Activated naive CD8-positive, alpha-beta T cell treated with anti-CD3 and anti-CD28 coated beads, Interleukin-2, amount 10 ng/mL, durations not matched to agents 7 days and 5 days (primary cell): ENCODE measurements around the gene CNTN2. TPM values are rescaled to one million over a fixed set of nuclear protein-coding genes. Genes with fewer than 3 reads are reported as not detected.

Experiments
- ATAC-seq: fragments of 150-1000 bp; cut with Tn5 transposase; one replicate; pipeline ENCODE4 v1.10.0; 2021; ENCODE audit warnings: low read depth, moderate library complexity
- POLR2A ChIA-PET: fragments of 350-600 bp; sonication (Branson Sonifier 250); formaldehyde crosslinking; loops from one replicate; lab custom pipeline; 2021; ENCODE audit warnings: antibody characterized with exemption; lab: Charles Lee
- DNase-seq: peaks from one replicate; pipeline ENCODE4 v3.0.0; 2021
- H3K27ac Mint-ChIP-seq: one replicate; pipeline ENCODE4 v1.8.0; 2022; ENCODE audit warnings: mild to moderate bottlenecking, mixed read lengths
- H3K27me3 Mint-ChIP-seq: one replicate; pipeline ENCODE4 v1.8.0; 2022; ENCODE audit warnings: mild to moderate bottlenecking, moderate library complexity, mixed read lengths
- H3K36me3 Mint-ChIP-seq: one replicate; pipeline ENCODE4 v1.8.0; 2021; ENCODE audit warnings: mild to moderate bottlenecking, mixed read lengths
- H3K4me1 Mint-ChIP-seq: one replicate; pipeline ENCODE4 v1.8.0; 2021; ENCODE audit warnings: mixed read lengths
- H3K4me3 Mint-ChIP-seq: one replicate; pipeline ENCODE4 v1.8.0; 2022; ENCODE audit warnings: mild to moderate bottlenecking, moderate library complexity, mixed read lengths
- H3K9me3 Mint-ChIP-seq: one replicate; pipeline ENCODE4 v1.8.0; 2021; ENCODE audit warnings: mixed read lengths
- total RNA-seq, 2 experiments: library from RNA; stranded (reverse); gene quantifications; one replicate each; pipeline ENCODE4 v1.2.3, GENCODE V29; 2021

The CNTN2 gene
- total RNA-seq, 2 experiments from 2014 or later, result not detected

DNA sequence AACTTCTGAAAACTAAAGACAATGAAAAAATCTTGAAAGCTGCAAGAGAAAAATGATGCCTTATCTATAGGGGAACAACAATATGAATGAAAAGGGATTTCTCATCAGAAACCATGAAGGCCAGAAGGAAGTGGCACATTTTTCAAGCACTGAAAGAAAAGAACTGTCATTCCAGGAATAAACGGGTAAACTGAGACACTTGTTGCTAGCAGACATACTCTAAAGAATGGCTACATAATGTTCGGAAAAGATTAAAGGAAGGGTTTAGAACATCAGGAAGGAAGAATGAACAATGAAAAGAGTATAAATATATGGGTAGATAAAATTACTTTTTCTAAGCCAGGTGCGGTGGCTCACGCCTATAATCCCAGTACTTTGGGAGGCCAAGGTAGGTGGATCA, 64.3 kb downstream of the CNTN2 start:
- DNase-seq (no peak), ATAC-seq (no peak)
- POLR2A ChIA-PET, result no interaction called here
- Mint-ChIP-seq H3K36me3 (peaks cover 37% of the 10 kb centered on the region), H3K4me1 (peaks cover 3% of the 10 kb centered on the region), H3K27me3 (no peaks in the 10 kb centered on the region), H3K4me3 (no peak overlapping the region), H3K27ac (no peak overlapping the region), H3K9me3 (no peaks in the 10 kb centered on the region)

DNA sequence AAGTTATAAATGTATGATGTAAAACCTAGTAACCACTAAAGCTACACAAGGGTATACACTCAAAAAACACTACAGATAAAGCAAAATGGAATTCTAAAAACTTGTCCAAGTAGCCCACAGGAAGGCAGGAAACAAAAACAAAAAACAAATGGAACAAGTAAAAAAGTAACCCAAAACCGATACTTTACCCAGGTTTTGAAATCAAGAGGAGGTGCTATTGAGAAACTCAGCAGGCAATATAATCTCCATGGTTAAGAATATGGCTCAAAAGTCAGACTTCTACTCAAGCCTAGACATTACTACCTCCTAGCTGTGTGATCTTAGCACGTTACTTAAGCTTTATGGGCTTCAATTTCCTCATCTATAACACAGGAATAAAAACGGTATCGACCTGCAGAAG, 65.5 kb downstream of the CNTN2 start:
- POLR2A ChIA-PET, result interaction anchor here (0.6 to 1.5 kb wide), 2 partner anchors 11 to 1488 kb away, joined by 3 to 4 read pairs; no protein-coding TSS in a partner anchor
- peaks cover 3% of the 10 kb centered on the region for H3K4me1 Mint-ChIP-seq
- H3K9me3 Mint-ChIP-seq, result no peaks in the 10 kb centered on the region
- H3K36me3 Mint-ChIP-seq, result peaks cover 38% of the 10 kb centered on the region
- ATAC-seq (no peak), DNase-seq (no peak)
- H3K27ac Mint-ChIP-seq, result no peak overlapping the region
- no peaks in the 10 kb centered on the region for H3K27me3 Mint-ChIP-seq
- no peak overlapping the region for H3K4me3 Mint-ChIP-seq

DNA sequence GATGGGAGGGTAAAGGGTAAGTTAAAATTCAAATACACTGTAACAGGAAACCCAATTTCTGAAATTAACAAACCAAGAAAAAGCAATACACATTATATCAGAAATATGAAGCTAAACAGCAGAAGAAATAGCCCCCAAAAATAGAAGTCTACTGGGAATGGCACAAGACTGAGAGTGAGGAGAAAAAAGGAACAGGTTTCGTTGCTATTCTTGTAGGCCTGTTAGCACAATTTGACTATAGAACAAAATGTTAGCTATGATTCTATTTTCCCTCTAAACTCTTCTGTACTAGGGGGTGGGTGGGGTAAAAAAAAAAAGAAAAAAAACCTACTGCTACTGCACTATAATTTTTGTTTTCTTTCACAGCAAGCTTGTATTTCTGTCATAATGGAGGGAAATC, 66.3 kb downstream of the CNTN2 start:
- POLR2A ChIA-PET, result interaction anchor here (1.5 kb wide), 1 partner anchor 11 kb away, joined by 3 read pairs; no protein-coding TSS in a partner anchor
- Mint-ChIP-seq H3K4me3 (no peak overlapping the region), H3K4me1 (peaks cover 3% of the 10 kb centered on the region), H3K27me3 (no peaks in the 10 kb centered on the region), H3K36me3 (peaks cover 35% of the 10 kb centered on the region), H3K9me3 (no peaks in the 10 kb centered on the region), H3K27ac (no peak overlapping the region)
- no peak for ATAC-seq
- no peak for DNase-seq

- DNase-seq (no peak), ATAC-seq (no peak)
- Mint-ChIP-seq H3K4me1 (peaks cover 3% of the 10 kb centered on the region), H3K27ac (no peak overlapping the region), H3K36me3 (peaks cover 33% of the 10 kb centered on the region), H3K9me3 (no peaks in the 10 kb centered on the region), H3K4me3 (no peak overlapping the region), H3K27me3 (no peaks in the 10 kb centered on the region)
- POLR2A ChIA-PET, result interaction anchor here (1.5 kb wide), 1 partner anchor 10 kb away, joined by 3 read pairs; no protein-coding TSS in a partner anchor
Measured at GRCh38 chr1:205109711-205110110, 66.7 kb downstream of the CNTN2 start.

GRCh38 chr1:205111354-205111753, 68.3 kb downstream of the CNTN2 start:
- H3K9me3 Mint-ChIP-seq, result no peaks in the 10 kb centered on the region
- no peaks in the 10 kb centered on the region for H3K27me3 Mint-ChIP-seq
- DNase-seq (no peak), ATAC-seq (no peak)
- H3K27ac Mint-ChIP-seq, result no peak overlapping the region
- H3K4me3 Mint-ChIP-seq, result no peak overlapping the region
- peaks cover 25% of the 10 kb centered on the region for H3K36me3 Mint-ChIP-seq
- POLR2A ChIA-PET, result no interaction called here
- peaks cover 3% of the 10 kb centered on the region for H3K4me1 Mint-ChIP-seq

DNA sequence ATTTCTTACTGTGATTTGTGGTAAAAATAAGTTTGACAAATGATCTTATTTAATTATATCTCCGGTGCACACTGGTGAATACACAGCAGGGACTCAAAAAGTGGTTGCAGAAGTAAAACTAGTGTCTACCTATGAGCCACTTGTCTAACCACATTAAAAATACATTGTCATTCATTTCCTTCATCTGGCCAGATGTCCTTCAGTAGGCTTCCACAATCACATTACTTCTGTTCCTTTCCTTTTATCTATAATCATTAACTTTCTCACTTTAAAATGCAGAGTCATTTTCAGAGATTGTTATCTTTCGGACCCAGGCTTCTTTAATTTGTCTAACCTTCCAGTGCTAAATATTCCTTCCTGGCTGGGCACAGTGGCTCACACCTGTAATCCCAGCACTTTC, 75.7 kb downstream of the CNTN2 start:
- H3K36me3 Mint-ChIP-seq, result peaks cover 10% of the 10 kb centered on the region
- no peak for ATAC-seq
- no peaks in the 10 kb centered on the region for H3K9me3 Mint-ChIP-seq
- no peak overlapping the region for H3K27ac Mint-ChIP-seq
- POLR2A ChIA-PET, result no interaction called here
- no peak overlapping the region for H3K4me3 Mint-ChIP-seq
- H3K4me1 Mint-ChIP-seq, result peaks cover 21% of the 10 kb centered on the region
- DNase-seq, result no peak
- no peaks in the 10 kb centered on the region for H3K27me3 Mint-ChIP-seq

DNA sequence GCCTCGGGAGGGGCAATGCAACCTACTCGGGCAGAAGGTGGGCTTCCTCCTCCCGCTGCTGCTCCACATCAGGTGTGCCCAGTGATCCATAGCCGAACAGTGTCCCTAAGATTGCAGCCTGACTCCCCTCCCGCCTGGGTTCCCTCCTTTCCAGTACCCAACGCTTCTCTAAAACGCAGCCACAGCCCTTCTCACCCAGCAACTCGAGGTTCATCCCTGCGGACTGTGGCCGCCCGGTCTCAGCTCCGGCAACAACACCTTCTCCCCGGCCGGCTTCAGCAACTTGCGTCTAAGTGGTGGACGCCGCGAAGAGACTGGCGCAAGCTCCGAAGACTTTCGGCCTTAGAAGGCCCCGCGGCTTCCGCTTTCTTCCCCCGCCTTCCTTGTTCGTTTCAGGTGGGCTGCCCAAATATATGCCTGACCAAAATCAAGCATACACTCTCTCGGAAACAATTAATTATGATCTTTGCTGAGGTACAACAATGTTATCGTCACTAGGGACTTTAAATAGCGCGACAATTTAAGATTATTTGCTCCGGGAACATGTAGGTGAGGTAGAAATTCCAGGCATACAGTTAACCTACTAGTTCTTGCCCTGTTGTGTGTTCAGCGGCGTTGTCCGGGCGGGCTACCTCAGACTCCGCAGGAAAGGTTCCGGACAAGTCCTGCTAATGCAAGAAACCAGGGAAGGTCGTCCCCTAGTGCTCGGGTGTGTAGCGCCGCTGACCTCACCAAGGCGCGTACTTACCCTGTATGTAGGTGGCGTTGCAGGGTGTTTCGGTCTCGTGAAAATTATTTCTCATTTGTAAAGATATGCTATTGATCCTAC, 78.9 kb downstream of the CNTN2 start, which contains the start of gene RBBP5:
RBBP5 (minus strand) TSS at position 319 of the 829 bp plus-strand sequence; CDS start at position 214, 105 bp downstream.
- POLR2A ChIA-PET, result interaction anchor here (0.5 to 2.1 kb wide), 8 partner anchors 13 to 164 kb away, joined by 3 to 12 read pairs (median 3); partner anchors contain the start of genes DSTYK and TMCC2
- H3K4me1 Mint-ChIP-seq, result peaks cover 21% of the 10 kb centered on the region
- peak; percentile 92 for DNase-seq
- H3K27ac Mint-ChIP-seq, result peak within 1 kb of the TSS; percentile 99
- H3K4me3 Mint-ChIP-seq, result peak within 1 kb of the TSS; percentile 95
- peak; percentile 95 for ATAC-seq
- H3K9me3 Mint-ChIP-seq, result no peaks in the 10 kb centered on the region
- H3K27me3 Mint-ChIP-seq, result no peaks in the 10 kb centered on the region
- H3K36me3 Mint-ChIP-seq, result peaks cover 9% of the 10 kb centered on the region

GRCh38 chr1:205122489-205122882, 79.5 kb downstream of the CNTN2 start:
- Mint-ChIP-seq H3K27me3 (no peaks in the 10 kb centered on the region), H3K36me3 (peaks cover 9% of the 10 kb centered on the region), H3K9me3 (no peaks in the 10 kb centered on the region), H3K27ac (peak overlapping the region; percentile 99), H3K4me3 (peak overlapping the region; percentile 95), H3K4me1 (peaks cover 21% of the 10 kb centered on the region)
- DNase-seq (no peak), ATAC-seq (no peak)
- POLR2A ChIA-PET, result interaction anchor here (2.1 kb wide), 1 partner anchor 89 kb away, joined by 5 read pairs; the partner anchor contains the start of gene DSTYK

DNA sequence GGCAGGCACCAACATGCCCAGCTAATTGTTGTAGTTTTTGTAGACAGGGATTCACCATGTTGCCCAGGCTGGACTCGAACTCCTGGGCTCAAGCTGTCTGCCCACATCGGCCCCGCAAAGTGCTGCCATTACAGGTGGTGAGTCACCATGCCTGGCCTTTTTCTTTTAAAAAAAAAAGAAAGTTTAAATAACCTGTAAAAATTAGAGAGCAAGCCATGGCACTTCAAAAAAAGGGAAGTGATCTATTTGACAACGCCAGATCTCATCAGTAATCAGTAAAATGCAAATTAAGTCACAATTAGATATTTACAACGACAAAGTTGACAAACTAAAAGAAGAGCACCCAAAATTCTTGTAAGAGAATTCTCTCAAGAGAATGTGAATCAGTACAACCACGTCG, 81.7 kb downstream of the CNTN2 start:
- Mint-ChIP-seq H3K4me3 (no peak overlapping the region), H3K27ac (no peak overlapping the region), H3K4me1 (peaks cover 13% of the 10 kb centered on the region), H3K9me3 (no peaks in the 10 kb centered on the region), H3K36me3 (peaks cover 3% of the 10 kb centered on the region), H3K27me3 (no peaks in the 10 kb centered on the region)
- ATAC-seq (no peak), DNase-seq (no peak)
- POLR2A ChIA-PET, result no interaction called here

DNA sequence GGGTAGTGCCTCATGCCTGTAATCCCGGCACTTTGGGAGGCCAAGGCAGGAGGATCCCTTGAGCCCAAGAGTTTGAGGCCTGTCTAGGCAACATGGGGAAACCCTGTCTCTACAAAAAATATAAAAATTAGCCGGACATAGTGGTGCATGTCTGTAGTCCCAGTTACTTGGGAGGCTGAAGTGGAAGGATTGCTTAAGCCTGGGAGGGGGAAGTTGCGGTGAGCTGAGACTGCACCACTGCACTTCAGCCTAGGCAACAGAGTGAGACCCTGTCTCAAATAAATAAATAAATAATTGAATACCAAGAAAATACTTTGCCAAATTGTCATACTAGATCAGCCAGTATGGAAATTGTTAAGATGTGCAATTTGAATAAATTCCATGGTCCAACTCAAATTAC, 84.6 kb downstream of the CNTN2 start:
- DNase-seq (no peak), ATAC-seq (no peak)
- no peaks in the 10 kb centered on the region for H3K27me3 Mint-ChIP-seq
- no peak overlapping the region for H3K27ac Mint-ChIP-seq
- no peaks in the 10 kb centered on the region for H3K36me3 Mint-ChIP-seq
- H3K9me3 Mint-ChIP-seq, result no peaks in the 10 kb centered on the region
- POLR2A ChIA-PET, result no interaction called here
- H3K4me3 Mint-ChIP-seq, result no peak overlapping the region
- peaks cover 3% of the 10 kb centered on the region for H3K4me1 Mint-ChIP-seq

Other genes with a start within 250 kb of the CNTN2 start
- under 1 TPM; 0.14 to 0.31 TPM for gene NFASC, start 172.3 kb upstream of the CNTN2 start, total RNA-seq
- gene TMEM81, start 41.2 kb downstream of the CNTN2 start, total RNA-seq, result 1 to 10 TPM; 3.9 to 4.0 TPM
- 10 to 100 TPM; 22.3 to 25.5 TPM for gene RBBP5, start 78.8 kb downstream of the CNTN2 start, total RNA-seq
- 10 to 100 TPM; 13.2 to 13.3 TPM for gene DSTYK, start 168.5 kb downstream of the CNTN2 start, total RNA-seq
- gene TMCC2, start 184.7 kb downstream of the CNTN2 start, total RNA-seq, result 1 to 10 TPM; 3.4 to 4.4 TPM